Esophagus muscularis mucosa (tissue), 4 donors: ENCODE results near the gene PTPN22.

Experiments used
- CTCF ChIP-seq, 3 experiments: fragments of 200-600 bp in 2 of 3; fragments of 450-650 bp in 1 of 3; sonication (generic) in 2 of 3; IDR thresholded peaks; one replicate each; pipeline ENCODE4 v1.5.1; 2017 to 2019; ENCODE audit warnings: antibody characterized with exemption in 3 of 3, mild to moderate bottlenecking in 2 of 3, moderate library complexity in 1 of 3
- EP300 ChIP-seq: sonication (generic); formaldehyde crosslinking; IDR thresholded peaks from one replicate; pipeline ENCODE4 v1.6.1; 2017; ENCODE audit warnings: antibody characterized with exemption
- POLR2A ChIP-seq: fragments of 450-650 bp; IDR thresholded peaks from one replicate; pipeline ENCODE4 v1.6.1; 2017; ENCODE audit warnings: antibody characterized with exemption, moderate library complexity, mild to moderate bottlenecking, low read depth

- TF ChIP-seq CTCF (IDR thresholded peaks at IDR 0.05) (no peak), EP300 (no peak), POLR2A (no peak)
Observed at GRCh38 chr1:113895961-113896360, 24.4 kb upstream of the PTPN22 start.
